Left cardiac atrium (tissue), 4 donors: ENCODE data around the gene TMPRSS11E. TPM values are rescaled to one million over a fixed set of nuclear protein-coding genes. Genes with fewer than 3 reads are reported as not detected.
"Not testable (repeated sequence)": the region's sequence is repeated elsewhere in the genome, so short reads cannot be mapped to it uniquely, and the experiment has no call there.

Source experiments
- ATAC-seq, 2 donors: fragments of 200-7000 bp; cut with Tn5 transposase; one replicate each; pipeline ENCODE4 v1.9.1; 2020; ENCODE audit warnings: mild to moderate bottlenecking in 2 of 2, moderate library complexity in 2 of 2
- DNase-seq: peaks from one replicate; pipeline ENCODE4 v3.0.0-alpha.2; 2020
- intact Hi-C, 2 donors: fragments of 100-400 bp; cut with DNase I; formaldehyde crosslinking; loops; one replicate each; pipeline versions ENCODE4 v1.14.1 to v1.15.1; 2022 to 2023
- total RNA-seq, 2 donors: library from RNA; stranded (reverse); fragmentation: NEBNext Ultra II Directional; extraction: Animal tissue kit (Norgen Biotek cat#: 25700); gene quantifications; one replicate each; pipeline ENCODE4 v1.2.1, GENCODE V29; 2021
- donor health status: DM: no; HTN: yes; CAD: no.
- donor health status: DM: no; HTN: yes; CAD: no; lungs with severe emphysema.
- donor health status: DM: yes; HTN: yes; CAD: no.
- donor health status: Dilated cardiomyopathy.

TMPRSS11E gene
- total RNA-seq, 2 donors from 2014 or later: not detected

DNA sequence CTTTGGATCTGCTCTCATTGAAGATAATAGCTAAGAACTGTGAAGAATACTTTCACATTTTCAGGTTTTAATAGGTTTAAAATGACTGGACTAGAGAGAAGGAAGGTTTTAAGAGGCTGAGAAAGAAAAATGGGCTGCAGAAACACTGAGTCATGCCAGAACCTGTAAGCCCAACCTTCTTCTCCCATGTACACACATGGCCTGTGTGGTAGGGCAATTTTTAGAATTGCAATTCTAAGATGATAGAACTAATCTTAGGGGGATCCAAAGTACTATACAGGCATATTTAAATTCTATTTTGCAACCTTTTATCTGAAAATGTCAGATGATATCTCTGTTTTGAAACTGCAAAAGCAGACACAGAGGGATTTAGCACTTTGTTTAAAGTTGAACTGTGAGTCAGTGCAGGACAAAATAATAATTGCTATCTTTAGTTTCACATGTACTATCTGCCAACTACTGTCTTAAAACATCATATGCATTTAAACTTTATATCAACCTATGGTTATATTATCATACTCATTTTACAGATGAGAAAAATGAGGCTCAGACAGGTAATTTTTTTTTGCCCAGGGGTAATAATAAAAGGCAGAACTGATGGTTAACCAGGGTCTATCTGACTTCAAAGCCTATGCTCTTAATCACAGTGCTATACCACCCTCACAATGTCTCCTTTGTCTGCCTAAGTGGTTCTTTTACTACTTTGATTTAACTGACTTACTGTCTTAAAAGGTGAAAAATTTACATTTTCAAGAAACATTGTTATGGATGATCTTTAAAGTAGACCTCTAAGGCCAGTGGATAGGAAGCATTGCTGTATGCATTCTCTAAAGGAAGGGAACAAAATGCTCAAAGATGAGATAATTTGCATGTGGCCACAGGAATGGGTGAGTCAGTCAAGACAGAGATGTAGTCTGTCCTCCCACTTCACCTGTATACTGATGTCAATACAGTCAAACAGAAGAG lies 4.3 kb downstream of the TMPRSS11E start:
- intact Hi-C loops: no loop called here
- DNase-seq (no peak), ATAC-seq (no peak)

DNA sequence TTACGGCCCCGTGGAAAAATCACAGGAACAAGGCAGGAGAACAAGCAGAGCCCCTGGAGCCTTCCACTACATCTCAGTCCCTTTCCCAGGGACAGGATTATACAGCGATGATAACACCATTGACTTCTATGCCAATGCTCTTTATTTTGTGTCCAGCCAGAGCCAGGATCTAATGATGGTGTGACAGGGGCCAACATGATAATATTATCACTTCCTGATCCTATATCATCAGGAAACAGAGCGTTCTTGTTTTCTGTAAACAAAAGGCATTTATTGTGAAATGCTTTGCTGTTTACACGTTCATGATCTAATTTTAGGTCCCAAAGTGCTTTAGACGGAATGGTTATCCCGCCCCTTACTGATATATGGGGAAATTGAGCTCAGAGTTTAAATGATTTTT lies 12.8 kb downstream of the TMPRSS11E start:
- ATAC-seq: no peak
- intact Hi-C loops: no loop called here
- no peak for DNase-seq

DNA sequence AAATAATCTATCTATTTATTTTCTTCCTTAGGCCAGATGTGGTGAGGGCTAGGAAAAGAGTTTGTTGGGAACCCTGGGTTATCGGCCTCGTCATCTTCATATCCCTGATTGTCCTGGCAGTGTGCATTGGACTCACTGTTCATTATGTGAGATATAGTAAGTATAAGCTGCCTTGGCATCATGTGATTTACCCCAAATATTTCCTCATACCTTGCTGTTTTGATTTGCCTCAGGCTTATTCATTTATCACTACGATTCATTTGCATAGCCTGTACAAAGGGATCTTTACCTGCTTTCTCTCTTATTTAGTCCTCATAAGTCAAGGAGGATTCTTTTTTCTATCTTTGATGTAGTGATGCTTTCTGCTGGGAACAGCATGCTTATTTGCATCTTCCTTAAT lies 14.5 kb downstream of the TMPRSS11E start:
- ATAC-seq (no peak), DNase-seq (no peak)
- intact Hi-C loops: no loop called here

DNA sequence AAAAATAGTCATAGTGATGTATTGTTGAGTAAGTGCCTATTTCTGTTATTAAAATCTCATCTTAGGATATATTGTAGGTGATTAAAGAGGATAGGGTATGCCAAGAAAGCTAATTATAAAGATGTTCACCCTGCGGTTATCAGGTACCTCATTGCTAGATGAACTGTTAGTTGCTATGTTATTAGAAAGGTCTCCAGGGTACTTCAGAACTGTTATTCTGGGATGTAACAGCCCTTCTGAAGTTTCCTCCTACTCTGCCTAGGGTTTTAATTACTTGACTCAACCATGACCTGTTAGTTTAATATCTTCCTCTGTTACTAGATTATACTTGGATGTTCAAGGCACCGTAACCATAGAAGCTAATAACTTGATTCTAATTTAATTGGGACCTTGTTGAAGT lies 15.4 kb downstream of the TMPRSS11E start:
- ATAC-seq (no peak), DNase-seq (no peak)
- intact Hi-C loops: no loop called here

DNA sequence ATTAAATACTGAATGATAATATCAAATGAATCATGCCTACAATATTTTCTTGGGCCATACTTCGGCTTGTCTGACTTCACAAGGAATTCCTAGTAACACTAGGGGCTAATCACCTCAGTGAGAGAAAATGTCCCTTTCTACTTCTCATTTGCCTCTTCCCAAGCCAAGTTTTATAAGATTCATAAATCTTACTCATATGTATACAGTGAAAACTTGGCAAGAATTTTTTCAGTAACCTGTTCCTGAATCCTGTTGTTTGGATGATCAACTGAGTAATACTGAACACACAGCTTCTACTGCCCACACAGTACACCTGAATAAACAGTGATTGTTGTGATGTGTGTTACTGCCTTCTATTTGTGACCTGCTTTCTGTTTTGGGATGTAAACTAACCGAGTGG lies 16.5 kb downstream of the TMPRSS11E start:
- DNase-seq (no peak), ATAC-seq (no peak)
- intact Hi-C loops: no loop called here

DNA sequence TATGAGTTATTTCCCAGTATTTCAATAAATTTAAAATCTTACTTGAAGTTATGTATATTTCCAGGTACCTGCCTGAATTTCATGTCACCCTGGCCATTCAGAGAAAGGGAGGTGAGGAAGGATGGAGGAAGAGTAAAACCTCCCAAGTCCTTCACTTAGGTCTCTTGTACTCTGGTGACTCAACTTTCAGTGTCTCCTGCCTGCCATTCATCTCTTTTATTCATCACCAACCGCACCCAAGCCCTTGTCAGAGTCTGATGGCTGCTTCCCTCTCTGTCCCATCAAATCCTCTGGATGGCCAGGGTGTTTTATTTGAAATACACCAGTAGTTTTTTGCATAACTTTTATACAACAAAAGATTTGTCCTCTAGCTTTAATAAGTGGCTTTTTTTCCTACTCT lies 17.8 kb downstream of the TMPRSS11E start:
- DNase-seq: no peak
- ATAC-seq: no peak
- intact Hi-C loops: no loop called here

DNA sequence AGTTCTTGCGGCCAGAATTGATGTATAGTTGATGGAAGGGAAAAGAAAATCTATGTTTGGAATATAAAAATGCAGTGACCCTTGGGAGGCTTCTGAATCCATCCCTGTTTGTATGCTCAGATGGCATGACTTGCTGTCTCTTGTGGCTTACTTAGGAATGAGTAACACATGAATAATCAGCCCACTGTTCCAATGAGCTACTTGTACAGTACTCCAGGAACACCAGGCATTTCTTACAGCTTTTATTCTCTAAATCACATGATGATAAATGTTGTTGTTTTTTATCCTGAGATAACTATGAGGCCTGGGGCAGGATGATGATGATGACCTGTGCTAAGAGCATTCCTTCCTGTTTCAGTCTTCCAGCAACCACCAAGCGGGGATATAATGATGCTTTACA lies 18.9 kb downstream of the TMPRSS11E start:
- DNase-seq (no peak), ATAC-seq (no peak)
- intact Hi-C loops: no loop called here

DNA sequence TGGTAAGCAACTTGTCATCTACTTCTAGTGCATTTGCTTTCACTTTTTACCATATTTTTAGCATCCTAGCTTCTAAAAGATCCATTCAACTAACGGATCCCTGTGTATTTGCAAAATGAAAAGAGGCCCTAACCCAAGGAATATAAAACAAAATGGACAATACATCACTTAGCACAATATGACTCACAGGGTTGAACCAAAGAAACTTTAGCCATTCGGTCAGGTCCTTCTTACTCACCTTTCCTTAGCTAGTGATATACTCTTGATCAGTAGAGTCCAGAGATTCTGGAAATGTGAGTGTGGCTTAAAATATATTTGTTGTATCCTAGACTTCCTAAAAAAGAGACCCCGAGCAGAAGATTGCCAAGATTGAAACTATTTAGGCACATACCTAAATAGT lies 19.5 kb downstream of the TMPRSS11E start:
- intact Hi-C loops: no loop called here
- ATAC-seq (no peak), DNase-seq (no peak)

DNA sequence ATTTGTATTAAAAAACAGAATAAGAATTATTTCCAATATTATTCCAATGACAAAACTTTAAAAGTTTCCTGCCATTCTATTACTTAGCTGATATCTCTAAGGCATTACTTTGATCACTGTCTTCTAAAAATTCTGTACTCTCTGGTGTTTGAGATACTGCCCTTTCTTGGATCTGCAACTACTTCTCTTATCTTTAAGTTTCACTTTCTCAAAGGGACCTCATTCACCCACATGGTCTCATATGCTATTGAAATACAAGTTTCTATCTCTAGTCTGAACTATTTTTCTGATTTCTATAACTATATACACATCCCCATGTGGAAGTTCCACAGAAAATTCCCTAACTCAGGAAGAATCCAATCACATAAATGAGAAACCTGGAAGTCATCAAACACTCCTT lies 22.2 kb downstream of the TMPRSS11E start:
- intact Hi-C loops: no loop called here
- ATAC-seq: no peak
- no peak for DNase-seq

DNA sequence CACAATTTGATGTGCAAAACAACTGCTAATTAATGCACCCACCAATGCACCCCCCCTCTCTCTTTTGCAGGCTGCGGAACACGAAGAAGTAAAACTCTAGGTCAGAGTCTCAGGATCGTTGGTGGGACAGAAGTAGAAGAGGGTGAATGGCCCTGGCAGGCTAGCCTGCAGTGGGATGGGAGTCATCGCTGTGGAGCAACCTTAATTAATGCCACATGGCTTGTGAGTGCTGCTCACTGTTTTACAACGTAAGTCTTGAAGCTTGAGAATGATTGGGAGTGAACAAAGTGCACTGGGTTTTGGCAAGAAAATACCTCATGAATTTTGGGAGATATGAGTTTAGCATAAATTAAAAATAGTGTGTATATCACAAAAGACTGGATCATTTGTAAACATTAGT lies 28.9 kb downstream of the TMPRSS11E start:
- no peak for DNase-seq
- ATAC-seq: no peak
- intact Hi-C loops: no loop called here

DNA sequence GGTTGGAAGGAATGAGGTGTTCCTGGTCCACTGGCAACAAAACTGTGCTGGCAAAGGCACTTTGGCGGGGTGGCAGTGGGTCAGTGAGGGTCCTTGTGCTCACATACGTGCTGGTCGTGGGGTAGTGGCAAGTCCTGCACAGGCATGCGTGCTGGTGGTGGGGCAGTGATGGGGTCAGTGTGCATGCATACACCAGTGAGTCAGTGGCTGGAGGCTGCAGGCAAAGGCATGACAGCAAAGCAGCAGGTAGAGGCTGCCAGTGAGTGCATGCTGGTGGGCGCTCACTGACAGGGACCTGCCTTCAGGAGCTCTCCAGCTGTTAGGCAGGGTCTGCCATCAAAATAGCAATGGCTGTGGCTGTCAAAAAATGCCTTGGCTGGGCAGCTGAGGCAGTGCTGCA lies 42.1 kb downstream of the TMPRSS11E start:
- intact Hi-C loops: no loop called here
- ATAC-seq: no peak

DNA sequence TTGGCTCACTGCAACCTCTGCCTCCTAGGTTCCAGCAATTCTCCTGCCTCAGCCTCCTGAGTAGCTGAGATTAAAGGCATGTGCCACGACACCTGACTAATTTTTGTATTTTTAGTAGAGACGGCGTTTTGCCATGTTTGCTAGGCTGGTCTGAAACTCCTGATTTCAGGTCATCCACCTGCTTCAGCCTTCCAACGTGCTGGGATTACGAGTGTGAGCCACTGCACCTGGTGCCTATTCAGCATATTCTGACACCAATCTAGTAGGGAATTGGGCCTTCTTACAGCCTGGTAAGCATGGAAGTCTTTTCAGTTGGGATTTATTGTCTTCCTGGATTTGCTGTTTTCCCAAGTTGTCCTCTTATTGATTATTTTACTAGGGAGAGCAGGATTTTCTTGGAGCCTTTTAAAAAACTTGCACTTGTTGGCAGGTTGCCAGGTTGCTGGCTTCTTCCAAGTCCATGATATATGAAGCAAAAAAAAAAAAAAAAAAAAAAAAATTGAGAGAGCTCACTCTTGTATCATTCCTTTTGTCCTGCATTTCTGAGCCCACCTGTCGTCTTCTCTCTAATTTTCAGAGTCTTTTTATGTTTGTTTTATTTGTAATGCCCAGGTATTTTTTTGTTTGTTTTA lies 43.7 kb downstream of the TMPRSS11E start:
- DNase-seq (no peak), ATAC-seq (no peak)
- intact Hi-C loops: no loop called here

More for the DNA sequence above, 42.1 kb downstream of the TMPRSS11E start:
- no peak for DNase-seq

DNA sequence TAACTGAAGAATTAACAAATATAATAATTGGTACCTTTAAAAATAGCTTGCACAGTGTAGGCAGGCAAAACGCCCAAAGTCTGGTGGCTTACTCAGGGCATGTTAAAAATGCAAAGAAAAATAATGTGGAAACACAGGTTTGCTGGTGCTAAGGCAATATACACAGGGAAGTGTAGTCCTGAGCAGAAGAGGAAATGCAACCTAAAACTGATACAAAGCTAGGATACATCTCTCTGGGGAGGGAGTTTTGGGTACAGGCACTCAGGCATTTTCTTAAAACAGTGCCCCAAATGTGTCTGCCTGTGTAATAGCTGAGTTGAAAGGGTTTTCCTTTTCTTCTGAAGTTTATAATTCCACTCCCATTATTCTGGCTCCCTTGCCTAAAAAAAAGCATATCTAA lies 47.4 kb downstream of the TMPRSS11E start:
- DNase-seq: no peak
- intact Hi-C loops: loop anchor here in 1 of 2 donors (5.0 kb wide), 1 partner anchor 683 kb away; no protein-coding TSS in a partner anchor
- ATAC-seq: no peak

DNA sequence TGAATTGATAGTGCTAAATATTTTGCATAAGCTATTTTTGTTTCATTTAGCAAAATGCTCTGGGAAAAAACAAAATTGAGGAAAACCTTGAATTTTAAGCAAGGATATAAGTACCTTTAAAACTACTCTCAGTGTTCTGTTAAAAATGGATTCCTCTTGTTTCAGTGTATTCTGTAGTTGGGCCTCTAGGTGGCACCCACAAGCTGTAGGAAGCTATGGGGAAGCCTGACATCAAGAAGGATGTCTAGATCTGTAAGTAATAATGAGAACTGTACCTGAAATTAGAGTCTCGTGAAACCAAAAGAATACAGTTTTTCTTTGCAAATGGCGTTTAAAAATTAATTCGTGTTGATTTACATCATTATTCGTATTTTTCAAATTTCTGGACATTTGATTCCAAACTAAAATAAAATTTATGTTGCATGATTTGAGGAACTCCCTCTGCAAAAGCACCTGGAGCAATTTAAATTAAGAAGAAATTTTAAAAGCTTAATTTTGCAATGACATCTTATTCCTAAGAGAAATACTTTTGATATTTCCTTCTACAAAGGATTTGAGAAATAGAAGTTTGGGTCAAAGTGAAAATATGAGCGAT lies 51.2 kb downstream of the TMPRSS11E start:
- ATAC-seq (peak in 1 of 2 donors; percentile 56), DNase-seq (no peak)
- intact Hi-C loops: loop anchor here in 1 of 2 donors (5.0 kb wide), 1 partner anchor 679 kb away; no protein-coding TSS in a partner anchor

DNA sequence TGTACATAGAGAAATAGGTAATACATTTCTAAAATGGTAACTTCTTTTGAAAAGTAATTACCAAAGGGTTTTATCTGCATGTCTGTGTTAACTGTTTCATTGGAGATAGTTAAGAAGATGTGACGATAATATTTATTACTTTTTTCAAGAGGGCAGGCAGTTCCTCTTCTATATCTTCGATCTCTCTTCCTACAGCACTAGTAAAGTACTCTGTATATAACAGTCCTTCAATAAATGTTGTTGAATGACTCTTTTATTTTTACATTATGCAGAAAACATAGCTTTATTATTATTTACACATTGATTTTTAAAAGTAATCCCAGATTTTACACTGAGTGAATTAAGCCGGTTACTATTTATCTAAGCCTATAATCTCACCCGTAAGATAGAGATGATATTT lies 51.8 kb downstream of the TMPRSS11E start:
- ATAC-seq: no peak
- DNase-seq: no peak
- intact Hi-C loops: loop anchor here in 1 of 2 donors (5.0 kb wide), 1 partner anchor 678 kb away; no protein-coding TSS in a partner anchor

DNA sequence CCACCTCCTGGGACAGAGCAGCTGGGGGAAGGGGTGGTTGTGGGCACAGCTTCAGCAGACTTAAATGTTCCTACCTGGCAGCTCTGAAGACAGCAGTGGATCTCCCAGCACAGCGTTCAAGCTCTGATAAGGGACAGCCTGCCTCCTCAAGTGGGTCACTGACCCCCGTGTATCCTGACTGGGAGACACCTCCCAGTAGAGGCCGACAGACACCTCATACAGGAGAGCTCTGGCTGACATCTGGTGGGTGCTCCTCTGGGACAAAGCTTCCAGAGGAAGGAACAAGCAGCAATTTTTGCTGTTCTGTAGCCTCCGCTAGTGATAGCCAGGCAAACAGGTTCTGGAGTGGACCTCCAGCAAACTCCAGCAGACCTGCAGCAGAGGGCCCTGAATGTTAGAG lies 56.2 kb downstream of the TMPRSS11E start:
- ATAC-seq, DNase-seq, intact Hi-C loops: not testable (repeated sequence)

DNA sequence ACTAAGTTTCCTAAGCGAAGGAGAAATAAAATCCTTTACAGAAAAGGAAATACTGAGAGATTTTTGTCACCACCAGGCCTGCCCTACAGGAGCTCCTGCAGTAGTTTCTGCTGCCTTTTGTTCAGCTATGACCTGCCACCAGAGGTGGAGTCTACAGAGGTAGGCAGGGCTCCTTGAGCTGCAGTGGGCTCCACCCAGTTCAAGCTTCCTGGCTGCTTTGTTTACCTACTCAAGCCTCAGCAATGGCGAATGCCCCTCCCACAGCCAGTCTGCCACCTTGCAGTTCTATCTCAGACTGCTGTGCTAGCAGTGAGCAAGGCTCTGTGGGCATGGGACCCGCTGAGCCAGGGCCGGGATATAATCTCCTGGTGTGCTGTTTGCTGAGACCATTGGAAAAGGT lies 57.6 kb downstream of the TMPRSS11E start:
- not testable (repeated sequence) for ATAC-seq, DNase-seq
- intact Hi-C loops: loop anchor here in 1 of 2 donors (5.0 kb wide), 1 partner anchor 122 kb away; no protein-coding TSS in a partner anchor

DNA sequence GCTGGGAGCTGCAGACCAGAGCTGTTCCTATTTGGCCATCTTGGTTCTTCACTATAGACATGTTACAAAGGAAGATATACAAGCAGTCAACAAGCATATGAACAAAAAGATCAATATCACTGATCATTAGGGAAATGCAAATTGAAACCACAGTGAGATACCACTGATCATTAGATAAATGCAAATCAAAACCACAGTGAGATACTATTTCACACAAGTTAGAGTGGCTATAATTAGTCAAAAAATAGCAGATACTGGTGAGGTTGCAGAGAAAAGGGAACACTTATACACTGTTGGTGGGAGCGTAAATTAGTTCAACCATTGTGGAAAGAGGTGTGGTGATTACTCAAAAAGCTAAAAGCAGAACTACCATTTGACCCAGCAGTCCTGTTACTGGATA lies 58.2 kb downstream of the TMPRSS11E start:
- ATAC-seq, DNase-seq: not testable (repeated sequence)
- intact Hi-C loops: loop anchor here in 1 of 2 donors (5.0 kb wide), 1 partner anchor 122 kb away; no protein-coding TSS in a partner anchor

DNA sequence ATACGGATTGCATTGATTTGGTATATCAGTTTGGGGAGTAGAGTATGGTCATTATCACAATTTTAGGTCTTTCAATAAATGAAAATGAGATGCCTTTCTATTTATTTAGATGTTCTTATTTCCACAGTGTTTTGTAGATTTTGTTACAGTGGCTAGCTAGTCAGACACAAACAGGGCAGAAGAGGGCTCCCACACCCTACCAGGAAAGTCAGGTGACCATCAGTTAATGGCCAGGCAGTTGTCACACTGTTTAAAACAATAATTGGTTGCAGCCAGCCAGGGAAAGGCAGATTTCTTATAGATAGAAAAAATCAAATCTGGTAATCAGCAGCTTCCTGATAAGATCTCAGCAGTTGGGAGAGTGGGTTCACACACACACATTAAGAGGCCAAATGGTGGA lies 71.6 kb downstream of the TMPRSS11E start:
- ATAC-seq: no peak
- no peak for DNase-seq
- intact Hi-C loops: no loop called here

DNA sequence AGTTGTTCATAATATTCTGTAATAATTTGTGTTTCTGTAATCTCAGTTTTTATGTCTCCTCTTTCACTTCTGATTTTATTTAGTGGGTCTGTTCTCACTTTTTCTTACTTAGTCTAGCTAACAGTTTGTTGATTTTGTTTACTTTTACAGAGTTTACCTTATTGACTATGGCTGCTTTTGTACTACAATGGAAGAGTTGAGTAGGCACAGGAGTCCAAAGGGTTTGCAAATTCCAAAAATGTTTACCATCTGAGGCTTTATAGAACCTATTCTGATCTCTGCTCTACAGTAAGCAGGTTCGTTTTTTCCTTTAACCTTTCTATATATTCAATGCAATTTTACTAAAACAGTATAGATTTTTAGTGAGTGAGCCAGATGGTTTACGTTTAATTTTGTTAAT lies 73.7 kb downstream of the TMPRSS11E start:
- intact Hi-C loops: no loop called here

More for the DNA sequence above, 73.7 kb downstream of the TMPRSS11E start:
- ATAC-seq (no peak), DNase-seq (no peak)
